Purkinje cell (primary cell): ENCODE data around the gene CCDC121. TPM values are rescaled to one million over a fixed set of nuclear protein-coding genes. Genes with fewer than 3 reads are reported as not detected.

Experiments used
- polyA plus RNA-seq: library from polyadenylated mRNA; unstranded; fragments of >200 nt; fragmentation: Nextera tagmentation; gene quantifications from 2 replicates; pipeline ENCODE4 v1.2.1, GENCODE V29; 2014

The CCDC121 gene
- 2.7 and 3.4 TPM in 2 replicates for polyA plus RNA-seq

GRCh38 chr2:27628767-27629709 is at the start of gene CCDC121, which contains the start of gene GPN1:
CCDC121 (minus strand) TSS chr2:27629012; CDS start chr2:27627799, 1,213 bp downstream.
GPN1 (plus strand) TSS chr2:27629050; CDS start chr2:27629059, 9 bp downstream.

GRCh38 chr2:27663285-27664153 is 34.7 kb upstream of the CCDC121 start, which contains the start of the genes SLC4A1AP and SUPT7L:
SLC4A1AP (plus strand) TSS chr2:27663889; CDS start chr2:27663915, 26 bp downstream.
SUPT7L (minus strand) TSS chr2:27663614; CDS start chr2:27662192, 1,422 bp downstream.

GRCh38 chr2:27582695-27583389 is 46.0 kb downstream of the CCDC121 start, which contains the start of gene ZNF512:
ZNF512 (plus strand) TSS chr2:27583042; CDS start chr2:27583113, 71 bp downstream.

Other genes starting within 250 kb of the CCDC121 start
- 0.47 and 3.0 TPM in 2 replicates for gene ZNF513, start 248.3 kb downstream of the CCDC121 start, polyA plus RNA-seq
- gene PPM1G, start 219.4 kb downstream of the CCDC121 start, polyA plus RNA-seq: 16.7 and 18.0 TPM in 2 replicates
- 22.5 and 31.9 TPM in 2 replicates for gene NRBP1, start 200.4 kb downstream of the CCDC121 start, polyA plus RNA-seq
- gene KRTCAP3, start 186.6 kb downstream of the CCDC121 start, polyA plus RNA-seq: 2.8 and 12.7 TPM in 2 replicates
- gene IFT172, start 139.3 kb downstream of the CCDC121 start, polyA plus RNA-seq: 22.7 and 29.2 TPM in 2 replicates
- gene FNDC4, start 133.8 kb downstream of the CCDC121 start, polyA plus RNA-seq: 4.4 and 5.1 TPM in 2 replicates
- gene GCKR, start 132.2 kb downstream of the CCDC121 start, polyA plus RNA-seq: not detected in 2 replicates
- gene ZNF512, start 46.0 kb downstream of the CCDC121 start, polyA plus RNA-seq: 17.0 and 18.0 TPM in 2 replicates
- 38.3 and 42.4 TPM in 2 replicates for gene GPN1, start within 50 bp of the CCDC121 start, polyA plus RNA-seq
- 37.2 and 44.2 TPM in 2 replicates for gene SUPT7L, start 34.6 kb upstream of the CCDC121 start, polyA plus RNA-seq
- gene SLC4A1AP, start 34.9 kb upstream of the CCDC121 start, polyA plus RNA-seq: 41.2 and 47.0 TPM in 2 replicates
- 616 and 668 TPM in 2 replicates for gene MRPL33, start 142.7 kb upstream of the CCDC121 start, polyA plus RNA-seq